GM19351 (cell line): ENCODE data around the gene NOL8.

Experiments
- ATAC-seq: cut with Tn5 transposase; IDR thresholded peaks from one replicate; pipeline ENCODE4 v1.9.1; 2021; ENCODE audit warnings: mild to moderate bottlenecking, moderate library complexity; ENCODE audit not compliant: unreplicated experiment

NOL8 gene

GRCh38 chr9:92312887-92313623 lies 12.1 kb downstream of the NOL8 start:
- no peak for ATAC-seq

GRCh38 chr9:92310562-92310961 lies 14.6 kb downstream of the NOL8 start:
- no peak for ATAC-seq

GRCh38 chr9:92308893-92309292 lies 16.3 kb downstream of the NOL8 start:
- no peak for ATAC-seq

GRCh38 chr9:92300936-92301335 lies 24.2 kb downstream of the NOL8 start:
- no peak for ATAC-seq

GRCh38 chr9:92299116-92299515 lies 26.0 kb downstream of the NOL8 start:
- ATAC-seq = no peak

GRCh38 chr9:92298036-92298435 lies 27.1 kb downstream of the NOL8 start:
- ATAC-seq = no peak

- ATAC-seq = no peak
These were observed 27.5 kb downstream of the NOL8 start for GRCh38 chr9:92297611-92298010.

- no peak for ATAC-seq
These were observed 29.3 kb downstream of the NOL8 start for GRCh38 chr9:92295827-92296258.

GRCh38 chr9:92295240-92295790 lies 29.8 kb downstream of the NOL8 start:
- no peak for ATAC-seq

- ATAC-seq = no peak
These were observed 30.9 kb downstream of the NOL8 start for GRCh38 chr9:92294297-92294676.

- ATAC-seq = peak; percentile 96
These were observed 31.5 kb downstream of the NOL8 start, which contains the start of gene IARS1 for GRCh38 chr9:92293452-92294296. Gene IARS1 (minus strand): TSS chr9:92293697. CDS start chr9:92289419, 4,278 bp downstream.

- no peak for ATAC-seq
These were observed 32.1 kb downstream of the NOL8 start for GRCh38 chr9:92293075-92293354.

GRCh38 chr9:92292338-92293074 lies 32.6 kb downstream of the NOL8 start:
- no peak for ATAC-seq

- no peak for ATAC-seq
These were observed 33.6 kb downstream of the NOL8 start for GRCh38 chr9:92291577-92291976.

- ATAC-seq = no peak
These were observed 34.2 kb downstream of the NOL8 start for GRCh38 chr9:92290785-92291429.

- ATAC-seq = no peak
These were observed 35.3 kb downstream of the NOL8 start for GRCh38 chr9:92289708-92290390.

- ATAC-seq = no peak
These were observed 45.8 kb downstream of the NOL8 start for GRCh38 chr9:92279302-92279701.

GRCh38 chr9:92278110-92278509 lies 47.0 kb downstream of the NOL8 start:
- no peak for ATAC-seq

GRCh38 chr9:92276331-92277032 lies 48.7 kb downstream of the NOL8 start:
- ATAC-seq = no peak

- no peak for ATAC-seq
These were observed 49.6 kb downstream of the NOL8 start for GRCh38 chr9:92275541-92275940.
